HG02970 (cell line): ENCODE results near the gene GSTM2.

Experiments used
- ATAC-seq: cut with Tn5 transposase; IDR thresholded peaks from one replicate; pipeline ENCODE4 v1.9.1; 2021; ENCODE audit warnings: mild to moderate bottlenecking, moderate library complexity, moderate number of reproducible peaks; ENCODE audit not compliant: unreplicated experiment, low FRiP score

Gene GSTM2

GRCh38 chr1:109667452-109668122, at the start of gene GSTM2:
GSTM2 (plus strand) TSS chr1:109668057; CDS start chr1:109668116, 59 bp downstream.
- ATAC-seq, result no peak

DNA sequence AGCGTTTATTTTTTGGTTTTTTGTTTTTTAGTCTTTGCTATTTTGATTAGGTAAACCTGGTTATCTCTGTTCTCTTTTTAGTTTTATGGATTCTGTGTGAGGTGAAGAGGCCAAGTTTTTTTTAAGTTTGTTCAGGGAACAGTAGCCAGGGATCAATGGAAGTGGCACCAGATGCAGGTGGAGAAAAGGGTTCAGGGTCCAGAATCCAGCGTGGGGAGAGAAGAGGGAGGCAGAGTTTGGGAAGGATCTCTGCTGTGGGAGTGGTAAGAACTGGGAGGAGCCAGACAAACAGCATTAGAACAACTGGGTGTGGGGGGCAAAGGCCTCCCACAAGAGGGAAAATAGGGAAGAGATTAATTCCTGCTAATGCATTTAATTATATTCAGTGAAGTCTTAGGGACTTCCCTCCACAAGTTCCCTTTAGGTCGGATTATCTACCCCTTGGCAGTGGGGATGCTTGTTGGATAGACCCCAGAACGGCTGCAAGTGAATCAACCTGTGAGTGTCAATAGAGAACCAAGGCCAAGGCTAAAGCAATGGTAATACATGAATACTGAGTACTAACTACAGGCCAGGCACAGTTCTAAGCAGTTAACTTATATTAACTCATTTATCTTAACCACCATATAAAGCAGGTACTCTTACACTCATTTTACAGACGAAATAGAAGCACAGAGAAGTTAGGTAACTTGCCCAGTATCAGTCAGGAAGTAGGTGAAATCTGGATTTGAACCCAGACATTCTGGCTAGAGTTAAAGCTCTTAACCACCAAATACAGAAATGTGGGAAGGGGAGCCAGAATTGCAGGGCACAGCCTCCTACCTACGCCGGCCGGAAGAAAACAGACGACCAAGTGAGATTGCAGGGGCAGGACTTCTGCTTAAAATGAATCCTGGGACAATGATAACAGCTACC, 48.9 kb upstream of the GSTM2 start:
- ATAC-seq, result no peak

DNA sequence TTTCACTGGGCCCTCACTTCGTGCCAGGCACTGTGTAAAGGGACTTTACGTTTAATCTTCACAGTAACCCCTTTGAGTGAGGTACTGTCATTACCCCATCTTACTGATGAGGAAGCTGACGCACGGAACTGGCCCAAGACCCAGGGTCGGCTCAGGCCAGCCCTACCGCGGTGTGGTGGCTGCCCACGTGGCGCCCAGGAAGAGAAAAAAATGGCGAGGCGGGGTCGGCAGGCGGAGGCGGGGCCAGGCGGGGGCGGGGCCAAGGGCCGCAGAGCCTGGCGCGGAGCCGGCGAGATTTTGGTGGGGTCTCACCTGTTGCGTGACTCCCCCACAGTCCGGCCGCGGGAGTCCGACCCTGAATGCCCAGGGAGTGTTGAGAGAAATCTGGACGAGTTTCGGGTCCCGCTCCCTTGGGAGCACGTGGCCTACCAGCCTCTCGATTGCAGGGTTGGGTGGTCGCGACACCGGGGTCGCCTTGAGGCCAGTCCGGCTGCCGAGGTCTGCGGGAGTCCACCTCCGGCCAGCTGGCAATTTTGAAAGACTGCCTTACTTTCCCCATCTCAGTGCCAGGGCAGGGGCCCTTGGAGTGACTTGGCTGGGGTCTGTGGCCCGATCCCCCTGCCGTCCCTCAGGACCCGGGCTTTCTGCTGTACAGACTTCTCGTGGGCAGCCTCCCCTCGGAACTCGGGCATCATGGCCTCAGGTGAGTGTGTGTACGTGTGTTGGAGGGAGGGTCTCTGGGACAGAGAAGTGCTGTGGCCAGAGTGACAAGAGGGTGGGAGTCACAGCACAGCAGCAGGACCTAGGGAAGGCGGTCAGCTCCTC, 48.1 kb upstream of the GSTM2 start, which contains the start of the genes AMPD2 and GNAT2:
Gene AMPD2 (plus strand): TSS at position 262 of the 825 bp plus-strand sequence. CDS start 1,339 bp downstream, outside the sequence.
Gene GNAT2 (minus strand): TSS at position 41 of the 825 bp plus-strand sequence. CDS start 6,746 bp downstream, outside the sequence.
- peak; percentile 52 for ATAC-seq

- ATAC-seq, result no peak
These were observed 47.5 kb upstream of the GSTM2 start for GRCh38 chr1:109620401-109620791.

- peak; percentile 52 for ATAC-seq
These were observed 47.0 kb upstream of the GSTM2 start for GRCh38 chr1:109620841-109621286.

- no peak for ATAC-seq
These were observed 46.3 kb upstream of the GSTM2 start for GRCh38 chr1:109621379-109622136.

GRCh38 chr1:109622137-109622892, 45.5 kb upstream of the GSTM2 start:
- ATAC-seq, result no peak

DNA sequence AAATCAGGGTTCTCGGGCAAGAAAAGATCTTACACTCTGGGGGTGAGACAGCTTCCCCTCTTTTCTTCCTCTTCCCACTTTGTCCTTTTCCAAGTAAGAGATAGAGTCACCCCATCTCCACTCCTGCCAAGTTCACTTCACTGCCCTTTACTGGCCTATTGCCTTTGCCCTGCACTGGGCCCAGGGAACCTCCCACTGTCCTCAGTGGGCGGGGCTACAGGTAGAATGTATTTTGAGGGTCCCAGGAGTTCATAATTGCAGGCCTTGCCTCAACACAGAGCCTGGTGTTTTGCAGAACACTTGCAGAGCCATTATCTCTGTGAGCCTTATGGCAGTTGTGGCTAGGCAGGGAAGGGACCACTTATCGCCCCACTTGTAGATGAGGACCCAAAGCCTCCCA, 45.0 kb upstream of the GSTM2 start:
- ATAC-seq, result no peak

DNA sequence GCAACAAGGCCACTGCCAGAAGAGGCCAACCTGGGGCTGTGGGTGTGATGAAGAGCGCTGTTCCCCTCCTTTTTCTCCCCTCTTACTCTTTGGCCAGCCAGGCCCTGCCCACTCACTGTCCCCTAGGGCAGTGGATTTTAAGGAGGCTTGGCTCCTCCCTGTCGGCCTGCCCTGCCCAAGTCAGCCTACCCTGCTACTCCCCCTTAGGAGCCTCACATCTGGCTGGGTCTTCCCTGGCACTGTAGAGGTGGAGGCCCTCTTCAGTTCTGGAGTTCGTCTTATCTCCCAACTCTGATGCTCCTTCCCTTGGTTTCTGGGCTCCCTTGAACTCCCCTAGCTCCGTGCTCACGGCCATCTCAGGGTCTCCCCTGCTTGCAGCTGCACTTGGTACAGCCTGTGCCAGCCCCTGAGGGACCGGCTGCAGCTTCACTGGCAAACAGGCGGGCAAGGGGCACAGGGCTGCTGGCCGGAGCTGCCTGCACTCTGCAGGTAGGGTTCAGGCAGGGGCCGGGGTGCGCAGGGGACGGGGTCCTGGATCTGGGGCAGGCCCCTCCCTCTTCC, 44.2 kb upstream of the GSTM2 start:
- ATAC-seq, result no peak

- no peak for ATAC-seq
These were observed 43.5 kb upstream of the GSTM2 start for GRCh38 chr1:109624201-109625010.

- no peak for ATAC-seq
These were observed 42.7 kb upstream of the GSTM2 start for GRCh38 chr1:109625176-109625575.

DNA sequence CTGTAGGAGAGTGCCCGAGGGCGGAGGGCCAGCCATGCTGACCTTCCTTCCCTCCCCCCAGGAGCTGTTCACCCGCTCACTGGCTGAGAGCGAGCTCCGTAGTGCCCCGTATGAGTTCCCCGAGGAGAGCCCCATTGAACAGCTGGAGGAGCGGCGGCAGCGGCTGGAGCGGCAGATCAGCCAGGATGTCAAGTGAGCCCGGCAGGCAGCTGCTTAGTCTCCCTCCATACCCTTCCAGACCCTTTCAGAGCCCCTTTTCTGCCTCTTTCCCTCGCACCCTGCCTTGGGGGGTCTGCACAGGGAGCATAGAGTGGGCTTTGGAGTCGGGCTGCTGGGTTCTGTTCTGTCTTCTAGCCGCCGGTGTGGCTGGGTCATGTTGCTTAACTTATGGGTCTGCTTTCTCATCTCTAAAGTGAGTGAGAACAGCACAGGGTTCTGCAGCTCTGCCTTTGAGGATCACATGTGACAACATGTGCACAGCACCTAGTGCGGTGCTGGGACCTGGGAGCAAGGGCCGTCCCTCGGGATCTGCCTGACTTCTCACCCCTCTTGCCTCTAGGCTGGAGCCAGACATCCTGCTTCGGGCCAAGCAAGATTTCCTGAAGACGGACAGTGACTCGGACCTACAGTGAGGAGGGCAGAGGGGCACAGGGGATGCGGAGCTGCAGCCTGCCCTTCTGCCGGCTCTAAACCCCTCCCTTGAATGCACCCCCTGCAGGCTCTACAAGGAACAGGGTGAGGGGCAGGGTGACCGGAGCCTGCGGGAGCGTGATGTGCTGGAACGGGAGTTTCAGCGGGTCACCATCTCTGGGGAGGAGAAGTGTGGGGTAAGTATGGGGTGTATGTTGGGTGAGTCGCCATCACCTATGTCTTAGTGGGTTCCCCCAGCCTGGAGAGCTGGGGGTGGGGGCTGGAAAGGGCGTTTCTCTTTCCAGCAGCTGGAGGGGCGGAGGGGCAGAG, 42.0 kb upstream of the GSTM2 start:
- ATAC-seq, result no peak

- no peak for ATAC-seq
These were observed 41.0 kb upstream of the GSTM2 start for GRCh38 chr1:109626682-109627408.

GRCh38 chr1:109627692-109628399, 40.0 kb upstream of the GSTM2 start:
- ATAC-seq, result no peak

- ATAC-seq, result no peak
These were observed 39.1 kb upstream of the GSTM2 start for GRCh38 chr1:109628540-109629321.
